GM12891 (cell line): ENCODE results near the gene CCDC136.

Experiments
- DNase-seq: peaks from one replicate; pipeline ENCODE4 v3.0.0; 2011; ENCODE audit warnings: low spot score; ENCODE audit not compliant: insufficient read length
- FAIRE-seq: peaks from 2 replicates; lab custom pipeline; 2011; peaks lifted over from hg19 to GRCh38; lab: Jason Lieb, UNC
- PAX5 ChIP-seq: IDR thresholded peaks from 2 replicates; pipeline ENCODE4 v1.6.1; 2011; ENCODE audit warnings: low read length, moderate library complexity, mild to moderate bottlenecking; ENCODE audit not compliant: insufficient read depth, severe bottlenecking
- POLR2A ChIP-seq: IDR thresholded peaks from 2 replicates; pipeline ENCODE4 v1.6.1; 2011; ENCODE audit warnings: low read depth, low read length, control low read depth
- POLR2AphosphoS5 ChIP-seq: IDR thresholded peaks from 2 replicates; pipeline ENCODE4 v1.6.1; 2011; ENCODE audit warnings: low read depth, low read length, control low read depth
- POU2F2 ChIP-seq: IDR thresholded peaks from 2 replicates; pipeline ENCODE4 v1.6.1; 2011; ENCODE audit warnings: low read depth, mild to moderate bottlenecking, control low read depth, low read length, moderate library complexity
- SPI1 ChIP-seq: IDR thresholded peaks from 2 replicates; pipeline ENCODE4 v1.6.1; 2011; ENCODE audit warnings: low read depth, low read length, control low read depth
- TAF1 ChIP-seq: IDR thresholded peaks from 2 replicates; pipeline ENCODE4 v1.6.1; 2011; ENCODE audit warnings: low read depth, low read length, control low read depth

The CCDC136 gene

GRCh38 chr7:128774921-128775320 lies 16.8 kb upstream of the CCDC136 start:
- FAIRE-seq: no peak
- TF ChIP-seq POLR2A (no peak), PAX5 (no peak), SPI1 (no peak), POLR2AphosphoS5 (no peak), POU2F2 (no peak), TAF1 (no peak)
- no peak for DNase-seq

- no peak for FAIRE-seq
- no peak for DNase-seq
- TF ChIP-seq POLR2A (no peak), POU2F2 (no peak), SPI1 (no peak), POLR2AphosphoS5 (no peak), TAF1 (no peak), PAX5 (no peak)
These were observed 15.9 kb upstream of the CCDC136 start, which contains the start of gene OPN1SW for GRCh38 chr7:128775744-128776474. Gene OPN1SW, minus strand, starts transcription at chr7:128775794. Its CDS starts 13 bp downstream, at chr7:128775781.

GRCh38 chr7:128777156-128778123 lies 14.3 kb upstream of the CCDC136 start:
- FAIRE-seq: no peak
- no peak for DNase-seq

GRCh38 chr7:128778946-128779345 lies 12.8 kb upstream of the CCDC136 start:
- no peak for DNase-seq
- no peak for TF ChIP-seq POLR2A
- TF ChIP-seq TAF1: no peak
- TF ChIP-seq POLR2AphosphoS5: no peak
- TF ChIP-seq PAX5: no peak
- no peak for TF ChIP-seq SPI1
- no peak for TF ChIP-seq POU2F2
- FAIRE-seq: no peak

More at GRCh38 chr7:128777156-128778123, 14.3 kb upstream of the CCDC136 start:
- TF ChIP-seq POLR2A (no peak), POLR2AphosphoS5 (no peak), PAX5 (no peak), SPI1 (no peak), POU2F2 (no peak), TAF1 (no peak)

GRCh38 chr7:128781126-128781525 lies 10.6 kb upstream of the CCDC136 start:
- DNase-seq: no peak
- FAIRE-seq: no peak
- no peak for TF ChIP-seq PAX5
- no peak for TF ChIP-seq POLR2AphosphoS5
- TF ChIP-seq SPI1: no peak
- no peak for TF ChIP-seq TAF1
- no peak for TF ChIP-seq POLR2A
- no peak for TF ChIP-seq POU2F2

- no peak for TF ChIP-seq SPI1
- TF ChIP-seq PAX5: no peak
- TF ChIP-seq TAF1: no peak
- TF ChIP-seq POU2F2: no peak
- TF ChIP-seq POLR2A: no peak
- TF ChIP-seq POLR2AphosphoS5: no peak
- FAIRE-seq (no peak), DNase-seq (no peak)
These were observed 9.9 kb upstream of the CCDC136 start for GRCh38 chr7:128781851-128782250.

- TF ChIP-seq POLR2AphosphoS5 (no peak), POU2F2 (no peak), TAF1 (no peak), SPI1 (no peak), POLR2A (no peak), PAX5 (no peak)
- no peak for FAIRE-seq
- no peak for DNase-seq
These were observed 8.5 kb upstream of the CCDC136 start for GRCh38 chr7:128783143-128783861.

GRCh38 chr7:128785738-128786137 lies 6.0 kb upstream of the CCDC136 start:
- no peak for FAIRE-seq
- TF ChIP-seq SPI1: no peak
- TF ChIP-seq PAX5: no peak
- no peak for TF ChIP-seq TAF1
- no peak for TF ChIP-seq POU2F2
- no peak for TF ChIP-seq POLR2AphosphoS5
- no peak for TF ChIP-seq POLR2A
- no peak for DNase-seq
